ENCODE measurements around the gene CEP164. TPM values are rescaled to one million over a fixed set of nuclear protein-coding genes. Genes with fewer than 3 reads are reported as not detected.

Gene CEP164
- polyA plus RNA-seq, 1 of the 3 experiments (the other 2 are of a cell fraction), result 27.7 TPM

- peaks cover 46% of the 10 kb centered on the region for H3K79me2 ChIP-seq (ENCODE audit: insufficient read depth)
- CTCF ChIA-PET, result no interaction called here
- no peak for DNase-seq
- WGBS (ENCODE audit: low lambda C conversion rate), result 70% methylated on average over 9 of the region's 9 CpGs
- no peak overlapping the region for H3K27ac ChIP-seq (ENCODE audit: low read depth in 2 of 2, low read length in 1 of 2)
- peaks cover 8 to 11% of the 10 kb centered on the region in 2 experiments; a peak in 2 of 4 replicates for H3K4me1 ChIP-seq (ENCODE audit: control insufficient read depth in 1 of 2, insufficient read depth in 2 of 2, low read depth in 1 of 2, low read length in 1 of 2)
- H3K27me3 ChIP-seq (ENCODE audit: insufficient read depth), result no peaks in the 10 kb centered on the region
- no peak overlapping the region for H3K4me2 ChIP-seq
- no peak overlapping the region for H3K4me3 ChIP-seq (ENCODE audit: low read depth in 2 of 2, low read length in 1 of 2)
- H3K36me3 ChIP-seq (replicated peaks in 1 of 2; ENCODE audit: control insufficient read depth in 1 of 2, insufficient read depth in 2 of 2, low read length in 1 of 2), result peaks cover 11 to 16% of the 10 kb centered on the region in 2 experiments
- H3K9me3 ChIP-seq, result no peaks in the 10 kb centered on the region
- H3F3A ChIP-seq (replicated peaks; ENCODE audit: insufficient read depth), result no peaks in the 10 kb centered on the region
- H3K9me2 ChIP-seq, result no peaks in the 10 kb centered on the region
- no peak for TF ChIP-seq ZBTB33 (IDR thresholded peaks at IDR 0.05; ENCODE audit: borderline replicate concordance, low read depth)
- TF ChIP-seq RXRA (IDR thresholded peaks at IDR 0.05; ENCODE audit: borderline replicate concordance, low read depth), result no peak
- no peak for TF ChIP-seq MAX (IDR thresholded peaks at IDR 0.05; ENCODE audit: low read depth)
- no peak for TF ChIP-seq NRF1 (IDR thresholded peaks at IDR 0.05; ENCODE audit: low read depth, low read length)
- no peak for TF ChIP-seq MEF2A (IDR thresholded peaks at IDR 0.05; ENCODE audit: borderline replicate concordance, low read depth)
- no peak for TF ChIP-seq IRF3 (IDR thresholded peaks at IDR 0.05; ENCODE audit: low read depth, low read length)
- no peak for TF ChIP-seq RCOR1 (IDR thresholded peaks at IDR 0.05; ENCODE audit: low read length)
- TF ChIP-seq JUND (IDR thresholded peaks at IDR 0.05), result no peak
- no peak for TF ChIP-seq SIN3A (IDR thresholded peaks at IDR 0.05; ENCODE audit: borderline replicate concordance, low read depth, low read length)
- no peak for TF ChIP-seq TCF12 (IDR thresholded peaks at IDR 0.05)
- TF ChIP-seq FOXM1 (IDR thresholded peaks at IDR 0.05; ENCODE audit: low read depth), result no peak
- no peak for TF ChIP-seq USF2 (IDR thresholded peaks at IDR 0.05; ENCODE audit: borderline replicate concordance, low read depth, low read length)
- no peak for TF ChIP-seq RFX5 (IDR thresholded peaks at IDR 0.05; ENCODE audit: low read length)
- no peaks in the 10 kb centered on the region for H4K20me1 ChIP-seq (ENCODE audit: insufficient read depth)
- POLR2A ChIA-PET, result no interaction called here
- H2AFZ ChIP-seq (ENCODE audit: low read depth), result no peak overlapping the region
- H3K9ac ChIP-seq, result no peak overlapping the region
These were observed 6.3 kb downstream of the CEP164 start for GRCh38 chr11:117333917-117334316.

- Histone ChIP-seq H3K36me3 (replicated peaks in 1 of 2; ENCODE audit: control insufficient read depth in 1 of 2, insufficient read depth in 2 of 2, low read length in 1 of 2) (peaks cover 13 to 25% of the 10 kb centered on the region in 2 experiments), H3K27me3 (ENCODE audit: insufficient read depth) (no peaks in the 10 kb centered on the region), H3K4me1 (ENCODE audit: control insufficient read depth in 1 of 2, insufficient read depth in 2 of 2, low read depth in 1 of 2, low read length in 1 of 2) (peaks cover 2 to 3% of the 10 kb centered on the region in 2 experiments; a peak in 2 of 4 replicates), H3K4me3 (ENCODE audit: low read depth in 2 of 2, low read length in 1 of 2) (no peak overlapping the region), H3K27ac (ENCODE audit: low read depth in 2 of 2, low read length in 1 of 2) (no peak overlapping the region), H3K9ac (no peak overlapping the region), H3F3A (replicated peaks; ENCODE audit: insufficient read depth) (no peaks in the 10 kb centered on the region), H3K4me2 (no peak overlapping the region), H4K20me1 (ENCODE audit: insufficient read depth) (0 out of 2 replicates have a peak, but pooled peaks cover under 1% of the 10 kb centered on the region), H2AFZ (ENCODE audit: low read depth) (no peak overlapping the region), H3K9me3 (no peaks in the 10 kb centered on the region), H3K9me2 (no peaks in the 10 kb centered on the region), H3K79me2 (ENCODE audit: insufficient read depth) (peaks cover 36% of the 10 kb centered on the region)
- 96% methylated on average over 6 of the region's 6 CpGs for WGBS (ENCODE audit: low lambda C conversion rate)
- ChIA-PET CTCF (no interaction called here), POLR2A (no interaction called here)
- no peak for DNase-seq
- TF ChIP-seq PBX3 (IDR thresholded peaks at IDR 0.05) (no peak), IRF3 (IDR thresholded peaks at IDR 0.05; ENCODE audit: low read depth, low read length) (no peak), ELF1 (IDR thresholded peaks at IDR 0.05) (no peak), RFX5 (IDR thresholded peaks at IDR 0.05; ENCODE audit: low read length) (no peak), EZH2phosphoT487 (IDR thresholded peaks at IDR 0.05; ENCODE audit: borderline replicate concordance, low read depth) (no peak), EP300 (IDR thresholded peaks at IDR 0.05; ENCODE audit: borderline replicate concordance in 1 of 2, low read depth in 1 of 2, low read length in 1 of 2) (no peak), CTCF (IDR thresholded peaks at IDR 0.05) (no peak), JUND (IDR thresholded peaks at IDR 0.05) (no peak), TCF12 (IDR thresholded peaks at IDR 0.05) (no peak), USF2 (IDR thresholded peaks at IDR 0.05; ENCODE audit: borderline replicate concordance, low read depth, low read length) (no peak)
These were observed 7.2 kb downstream of the CEP164 start for GRCh38 chr11:117334896-117335295.
